ENCODE data around the gene CDH9.

CDH9 gene

DNA sequence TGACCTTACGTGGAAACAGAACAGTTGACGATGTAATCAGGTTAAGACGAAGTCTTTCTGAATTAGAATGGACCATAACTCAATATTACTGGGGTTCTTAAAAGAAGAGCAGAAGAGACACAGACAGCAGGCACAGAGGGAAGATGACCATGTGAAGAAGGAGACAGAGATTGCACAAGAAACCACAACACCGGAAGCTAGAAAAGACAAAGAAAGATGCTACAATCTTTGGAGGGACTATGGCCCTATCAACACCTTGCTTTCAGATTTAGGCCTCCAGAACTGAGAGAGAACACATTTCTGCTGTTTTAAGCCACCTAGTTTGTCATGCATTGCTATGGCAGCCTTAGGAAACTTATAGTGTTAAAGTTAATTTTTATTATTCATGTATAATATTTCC, 27.1 kb downstream of the CDH9 start:
- in situ Hi-C loops (cut with HindIII; ENCODE audit: low pct_unique_long_range_greater_than_20kb, low sequenced_read_pairs), result no loop called here
- DNase-seq (ENCODE audit: low read depth in 1 of 2, low spot score in 1 of 2), result no peak
- TF ChIP-seq JUND (IDR thresholded peaks at IDR 0.05; ENCODE audit: low read depth), result no peak

DNA sequence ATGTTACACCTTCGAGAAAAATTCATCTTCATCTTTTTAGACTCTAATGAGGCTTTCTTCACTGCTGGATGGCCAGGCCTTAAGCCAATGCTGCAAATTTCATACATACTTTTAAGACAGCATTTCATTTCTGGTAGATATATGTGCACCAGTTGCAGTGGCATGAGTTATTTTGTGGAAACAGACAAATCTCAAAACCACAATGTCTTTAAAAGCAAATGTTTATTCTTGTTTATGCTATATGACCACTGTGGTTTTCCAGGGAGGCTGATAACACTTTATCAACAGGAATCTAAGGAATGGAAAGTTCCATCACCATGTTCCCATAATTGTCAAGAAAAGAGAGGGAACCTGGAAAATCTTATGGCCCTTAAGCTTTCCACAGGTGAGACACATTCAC, 27.7 kb downstream of the CDH9 start:
- TF ChIP-seq JUND (IDR thresholded peaks at IDR 0.05; ENCODE audit: low read depth), result no peak
- no peak for DNase-seq (ENCODE audit: low read depth in 1 of 2, low spot score in 1 of 2)
- in situ Hi-C loops (cut with HindIII; ENCODE audit: low pct_unique_long_range_greater_than_20kb, low sequenced_read_pairs), result no loop called here

DNA sequence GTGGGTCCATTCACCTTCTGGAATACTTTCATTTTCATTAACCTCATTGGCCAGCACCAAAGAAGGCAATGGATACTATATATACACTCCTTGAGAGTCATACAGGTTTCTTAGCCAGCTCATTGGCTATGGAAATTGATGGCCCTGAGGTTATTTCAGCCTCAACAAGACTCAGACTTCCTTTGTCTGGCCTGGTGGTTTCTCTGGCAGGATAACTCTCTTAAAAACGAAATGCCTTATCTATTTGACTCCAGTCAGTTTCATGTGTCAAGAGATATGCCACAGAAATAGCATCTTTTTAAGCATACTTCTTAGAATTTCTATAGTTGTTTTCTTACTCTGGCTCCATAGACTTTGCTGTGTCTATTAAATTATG, 28.9 kb downstream of the CDH9 start:
- no peak for TF ChIP-seq JUND (IDR thresholded peaks at IDR 0.05; ENCODE audit: low read depth)
- in situ Hi-C loops (cut with HindIII; ENCODE audit: low pct_unique_long_range_greater_than_20kb, low sequenced_read_pairs), result no loop called here
- no peak for DNase-seq (ENCODE audit: low read depth in 1 of 2, low spot score in 1 of 2)

DNA sequence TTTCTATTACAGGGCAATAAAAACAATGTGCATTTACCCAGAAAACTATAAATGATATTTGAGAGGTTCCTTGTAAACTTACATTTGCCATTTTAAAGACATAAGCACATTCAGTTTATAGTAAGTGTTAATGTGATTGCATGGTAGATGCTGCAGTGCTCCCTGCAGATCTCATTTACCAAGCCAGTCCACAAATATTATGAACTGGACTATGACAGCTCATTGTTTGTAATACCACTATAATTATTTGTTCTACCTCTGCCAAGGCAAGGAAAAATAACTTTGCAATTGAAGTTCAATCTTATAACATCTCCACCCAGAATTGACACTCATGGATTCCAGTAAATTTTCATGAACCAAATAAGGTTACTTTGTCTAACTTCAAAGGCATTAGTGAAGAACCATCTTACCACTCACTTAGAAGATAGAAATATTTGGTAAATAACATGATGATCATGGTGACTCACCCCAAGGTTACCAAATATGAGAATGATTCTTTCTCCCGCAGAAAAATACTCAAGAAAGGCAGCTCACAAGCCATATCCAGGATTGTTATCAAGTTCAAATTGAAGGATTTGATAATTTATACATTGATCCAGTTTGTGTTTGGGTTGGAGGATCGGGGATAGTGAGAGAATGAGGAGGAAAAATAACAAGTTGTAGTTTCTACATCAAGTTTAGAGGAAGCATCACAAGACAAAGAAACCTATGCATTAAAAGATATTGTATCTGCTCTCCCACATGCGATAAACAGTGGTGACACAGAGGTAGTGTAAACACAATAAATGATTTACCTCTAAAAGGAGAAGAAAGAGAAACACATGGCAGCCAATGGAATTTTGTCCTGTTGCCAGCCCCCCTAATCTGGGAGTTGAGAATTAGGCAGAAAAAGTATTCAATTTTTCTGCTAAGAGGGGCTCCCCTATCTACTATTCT, 29.5 kb downstream of the CDH9 start:
- in situ Hi-C loops (cut with HindIII; ENCODE audit: low pct_unique_long_range_greater_than_20kb, low sequenced_read_pairs), result no loop called here
- TF ChIP-seq JUND (IDR thresholded peaks at IDR 0.05; ENCODE audit: low read depth), result no peak
- no peak for DNase-seq (ENCODE audit: low read depth in 1 of 2, low spot score in 1 of 2)

DNA sequence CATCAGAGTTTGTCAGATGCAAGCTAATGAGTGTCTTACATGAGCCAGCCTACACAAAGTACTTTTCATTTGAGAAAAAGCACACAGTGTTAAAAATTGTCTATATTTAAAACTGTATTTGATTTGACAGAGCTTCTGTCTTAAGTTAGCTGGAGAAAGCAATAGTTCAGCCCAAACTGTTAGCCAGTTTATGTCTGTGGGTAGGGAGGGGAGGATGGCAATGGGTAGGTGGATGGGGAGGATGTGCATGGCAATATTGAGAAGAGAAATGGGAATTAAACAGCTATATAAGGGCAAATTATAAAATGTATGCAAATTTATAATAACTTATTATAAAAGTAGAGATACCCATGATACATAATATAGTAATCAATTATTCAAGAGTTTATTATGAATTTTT, 31.3 kb downstream of the CDH9 start:
- no peak for DNase-seq (ENCODE audit: low read depth in 1 of 2, low spot score in 1 of 2)
- no peak for TF ChIP-seq JUND (IDR thresholded peaks at IDR 0.05; ENCODE audit: low read depth)
- in situ Hi-C loops (cut with HindIII; ENCODE audit: low pct_unique_long_range_greater_than_20kb, low sequenced_read_pairs), result no loop called here

DNA sequence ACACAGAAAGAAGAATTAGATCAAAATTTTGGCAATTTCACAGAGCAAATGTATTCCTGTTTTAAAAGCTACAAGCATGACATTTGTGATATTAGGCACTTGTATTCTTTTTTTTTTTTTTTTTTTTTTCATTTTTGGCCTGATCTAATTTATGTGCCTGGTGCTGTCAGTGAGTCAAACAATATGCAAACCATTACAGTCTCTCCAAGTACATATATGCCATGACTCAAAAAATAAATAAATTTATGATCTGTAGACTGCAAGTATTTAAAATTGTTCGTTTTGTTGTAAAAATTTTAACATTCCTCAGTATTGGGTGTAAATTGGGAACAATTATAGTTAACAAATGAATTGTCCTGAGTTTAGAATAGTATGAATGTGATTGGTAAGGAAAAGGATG, 51.4 kb downstream of the CDH9 start:
- no peak for DNase-seq (ENCODE audit: low read depth in 1 of 2, low spot score in 1 of 2)
- in situ Hi-C loops (cut with HindIII; ENCODE audit: low pct_unique_long_range_greater_than_20kb, low sequenced_read_pairs), result no loop called here
- no peak for TF ChIP-seq JUND (IDR thresholded peaks at IDR 0.05; ENCODE audit: low read depth)

DNA sequence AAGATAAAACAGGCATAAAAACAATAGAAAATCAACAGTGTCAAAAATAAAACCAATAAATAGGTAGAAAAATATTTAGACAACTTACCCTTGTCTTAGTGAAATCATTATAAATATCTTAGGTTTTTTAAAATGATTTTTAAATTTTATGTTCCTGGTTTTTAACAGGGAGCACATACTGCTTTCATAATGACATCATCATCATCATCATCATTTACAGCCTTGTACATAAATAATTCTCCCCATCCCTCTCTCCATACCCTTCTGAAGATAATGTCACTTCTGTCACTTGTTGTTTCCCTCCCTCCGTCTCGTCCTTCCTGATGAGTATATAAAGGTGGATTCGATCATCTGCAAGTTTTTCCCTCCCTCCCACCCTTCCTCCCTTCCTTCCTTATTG, 56.6 kb downstream of the CDH9 start:
- no peak for DNase-seq (ENCODE audit: low read depth in 1 of 2, low spot score in 1 of 2)
- TF ChIP-seq JUND (IDR thresholded peaks at IDR 0.05; ENCODE audit: low read depth), result no peak
- in situ Hi-C loops (cut with HindIII; ENCODE audit: low pct_unique_long_range_greater_than_20kb, low sequenced_read_pairs), result no loop called here

DNA sequence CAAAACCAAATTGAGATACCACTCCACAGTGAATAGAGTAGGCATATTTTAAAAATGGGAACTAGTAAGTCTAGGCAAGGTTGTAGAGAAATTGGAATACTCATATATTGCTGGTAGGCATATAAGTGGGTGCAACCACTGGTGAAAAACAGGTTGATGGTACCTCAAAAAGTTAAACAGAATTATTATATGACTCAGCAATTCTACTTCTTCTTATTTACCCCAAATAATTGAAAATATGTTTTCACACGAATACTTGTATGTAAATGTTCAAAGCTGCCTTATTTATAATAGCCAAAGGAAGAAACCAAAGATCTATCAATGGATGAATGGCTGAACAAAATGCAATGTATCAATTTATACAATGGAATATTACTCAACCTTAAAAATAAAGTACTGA, 79.1 kb downstream of the CDH9 start:
- TF ChIP-seq JUND (IDR thresholded peaks at IDR 0.05; ENCODE audit: low read depth), result no peak
- in situ Hi-C loops (cut with HindIII; ENCODE audit: low pct_unique_long_range_greater_than_20kb, low sequenced_read_pairs), result no loop called here
- no peak for DNase-seq (ENCODE audit: low read depth in 1 of 2, low spot score in 1 of 2)

DNA sequence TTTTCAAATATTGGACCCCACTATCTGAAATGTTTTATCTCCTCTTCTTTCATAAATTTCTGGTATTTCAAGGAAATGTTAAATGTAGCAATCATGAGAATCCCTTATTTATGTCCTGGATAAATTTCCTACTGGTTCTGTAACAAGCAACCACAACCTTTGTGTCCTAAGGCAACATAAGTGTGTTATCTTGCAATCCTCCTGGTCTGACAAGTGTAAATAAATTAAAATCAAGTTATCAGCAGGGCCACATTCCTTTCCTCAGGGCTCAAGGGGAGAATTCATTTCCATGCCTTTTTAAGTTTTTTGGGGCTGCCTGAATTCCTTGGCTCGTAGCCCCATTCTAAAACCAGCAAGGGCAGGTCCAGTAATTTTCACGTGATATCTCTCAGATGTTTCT, 83.2 kb downstream of the CDH9 start:
- no peak for TF ChIP-seq JUND (IDR thresholded peaks at IDR 0.05; ENCODE audit: low read depth)
- in situ Hi-C loops (cut with HindIII; ENCODE audit: low pct_unique_long_range_greater_than_20kb, low sequenced_read_pairs), result no loop called here
- DNase-seq (ENCODE audit: low read depth in 1 of 2, low spot score in 1 of 2), result no peak

DNA sequence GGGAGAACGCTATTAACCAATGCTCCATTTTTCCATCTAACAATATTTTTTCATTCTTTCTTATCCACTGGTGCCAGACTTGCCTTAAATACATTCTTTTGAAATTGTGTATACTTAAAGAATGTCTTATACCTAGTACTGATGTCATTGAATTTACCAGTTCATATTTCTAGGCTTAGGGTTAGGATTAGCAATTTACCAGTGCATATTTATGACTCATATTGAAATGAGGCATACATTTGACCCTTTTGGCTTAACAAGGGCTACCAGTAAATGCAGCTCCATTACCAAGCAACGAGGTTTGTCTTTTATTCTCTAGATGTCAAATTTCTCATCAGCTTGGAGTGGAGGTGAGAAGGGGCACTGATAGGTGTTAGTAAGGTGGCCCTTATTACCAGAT, 89.5 kb downstream of the CDH9 start:
- no peak for DNase-seq (ENCODE audit: low read depth in 1 of 2, low spot score in 1 of 2)
- TF ChIP-seq JUND (IDR thresholded peaks at IDR 0.05; ENCODE audit: low read depth), result no peak
- in situ Hi-C loops (cut with HindIII; ENCODE audit: low pct_unique_long_range_greater_than_20kb, low sequenced_read_pairs), result no loop called here

DNA sequence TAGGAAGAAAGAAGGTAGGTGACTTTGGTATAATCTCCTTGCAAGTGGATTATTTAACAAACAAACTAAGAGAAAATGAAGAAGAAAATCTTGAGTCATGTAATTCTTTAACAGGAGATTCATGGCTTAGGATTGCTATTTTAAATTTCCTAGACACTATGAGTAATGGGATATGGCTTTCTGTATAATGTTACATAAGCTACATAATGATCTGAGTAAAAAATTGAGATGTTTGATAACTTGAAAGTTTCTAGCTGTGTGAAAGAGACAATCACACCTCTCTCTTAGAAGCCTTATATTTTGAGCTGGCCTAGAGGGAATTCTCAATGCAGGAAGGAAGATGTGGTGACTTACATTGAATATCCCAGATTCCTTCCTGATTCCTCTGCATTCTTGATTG, 92.5 kb downstream of the CDH9 start:
- in situ Hi-C loops (cut with HindIII; ENCODE audit: low pct_unique_long_range_greater_than_20kb, low sequenced_read_pairs), result no loop called here
- DNase-seq (ENCODE audit: low read depth in 1 of 2, low spot score in 1 of 2), result no peak
- no peak for TF ChIP-seq JUND (IDR thresholded peaks at IDR 0.05; ENCODE audit: low read depth)

DNA sequence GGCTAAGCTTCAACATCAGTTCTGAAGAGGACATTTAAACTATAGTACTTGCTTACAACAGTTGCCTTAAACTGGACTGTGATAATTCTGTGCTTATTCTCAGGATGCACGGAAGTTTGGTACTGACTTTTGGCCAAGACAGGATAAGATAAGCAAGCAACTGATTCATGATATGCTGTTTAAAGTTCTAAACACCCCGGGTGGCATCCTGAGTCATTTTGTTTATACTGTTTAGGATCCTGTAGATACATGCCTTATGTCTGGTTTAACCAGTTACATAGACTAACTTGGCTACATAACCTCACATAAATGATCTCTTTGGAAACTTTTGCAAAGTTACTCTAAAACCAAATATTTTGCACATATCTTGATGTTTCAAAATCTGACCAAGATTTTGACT, 95.9 kb downstream of the CDH9 start:
- peak in 1 of 2 experiments; percentile 26 for DNase-seq (ENCODE audit: low read depth in 1 of 2, low spot score in 1 of 2)
- no peak for TF ChIP-seq JUND (IDR thresholded peaks at IDR 0.05; ENCODE audit: low read depth)
- in situ Hi-C loops (cut with HindIII; ENCODE audit: low pct_unique_long_range_greater_than_20kb, low sequenced_read_pairs), result no loop called here

DNA sequence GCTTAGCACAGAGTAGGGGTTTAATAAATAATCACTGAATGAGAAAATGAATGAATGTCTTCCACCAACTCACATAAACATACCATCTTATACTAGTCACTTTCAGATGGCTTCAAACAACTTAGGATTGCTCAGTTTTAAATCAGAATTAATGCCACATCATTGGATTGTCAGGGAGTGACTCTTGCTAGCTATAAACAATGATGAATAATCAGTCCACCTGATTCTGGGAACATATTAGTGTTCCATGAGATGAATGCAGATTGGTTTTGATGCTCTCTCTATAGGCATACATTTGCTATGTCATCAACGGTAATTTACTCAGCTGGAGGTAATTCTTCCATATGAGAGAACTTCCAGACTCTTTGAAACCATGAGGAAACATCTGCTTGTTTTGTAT, 97.4 kb downstream of the CDH9 start:
- TF ChIP-seq JUND (IDR thresholded peaks at IDR 0.05; ENCODE audit: low read depth), result no peak
- in situ Hi-C loops (cut with HindIII; ENCODE audit: low pct_unique_long_range_greater_than_20kb, low sequenced_read_pairs), result no loop called here
- no peak for DNase-seq (ENCODE audit: low read depth in 1 of 2, low spot score in 1 of 2)

DNA sequence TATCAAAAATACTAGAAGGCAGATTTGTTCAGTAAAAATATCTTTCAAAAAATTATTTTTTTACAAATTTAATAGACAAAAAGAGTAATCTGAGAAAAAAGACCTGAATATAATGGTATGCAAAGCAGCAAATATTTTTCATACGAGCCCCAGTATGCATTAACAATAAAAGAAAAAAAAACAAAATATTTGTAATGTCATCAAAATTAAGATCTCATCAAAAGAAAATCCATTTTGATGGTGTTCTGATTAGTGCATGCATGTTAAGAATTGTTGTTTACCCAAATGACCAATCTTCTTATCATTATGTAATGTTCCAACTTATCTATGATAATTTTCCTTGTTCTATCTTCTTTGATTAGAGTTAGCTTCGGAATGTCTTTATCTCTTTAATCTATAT, 106.1 kb downstream of the CDH9 start:
- in situ Hi-C loops (cut with HindIII; ENCODE audit: low pct_unique_long_range_greater_than_20kb, low sequenced_read_pairs), result no loop called here

More for the DNA sequence above, 106.1 kb downstream of the CDH9 start:
- no peak for DNase-seq (ENCODE audit: low read depth in 1 of 2, low spot score in 1 of 2)
- TF ChIP-seq JUND (IDR thresholded peaks at IDR 0.05; ENCODE audit: low read depth), result no peak
